ENCODE measurements around the gene ANKRA2.

Gene ANKRA2

DNA sequence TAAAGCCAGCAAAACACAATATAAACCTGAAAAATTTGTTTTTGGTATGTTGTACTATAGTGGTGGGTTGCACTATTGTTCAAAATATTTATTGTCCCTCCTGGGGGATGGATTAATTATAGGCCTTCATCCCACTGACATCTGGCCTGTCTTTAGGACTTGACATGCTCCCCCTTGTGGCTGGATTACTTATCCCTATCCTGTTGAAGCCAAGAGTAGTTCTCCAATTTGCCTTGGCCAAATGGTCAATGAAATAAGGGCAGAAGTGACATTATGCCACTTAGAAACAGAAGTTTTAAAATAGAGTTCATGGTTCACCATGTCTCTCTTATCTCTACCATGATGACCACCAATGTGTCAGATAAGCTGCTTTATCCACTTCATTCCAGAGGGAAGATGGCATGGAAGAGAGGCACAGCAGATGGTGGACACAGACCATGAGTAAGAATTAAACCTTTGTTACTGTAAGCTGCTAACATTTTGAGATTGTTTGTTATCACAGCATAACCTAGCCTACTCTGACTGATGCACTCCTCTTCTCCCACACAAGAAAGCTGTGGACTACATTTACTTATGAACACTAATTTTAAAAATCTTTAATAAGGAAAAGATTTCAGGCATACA, 31.4 kb upstream of the ANKRA2 start:
- Histone ChIP-seq H3K36me3 (ENCODE audit: control insufficient read depth in 1 of 2, insufficient read depth in 2 of 2, low read length in 2 of 2) (no peaks in the 10 kb centered on the region), H3K27me3 (ENCODE audit: insufficient read depth, low read length) (no peaks in the 10 kb centered on the region), H4K91ac (ENCODE audit: low read depth, low read length) (no peak overlapping the region), H3K9me3 (ENCODE audit: insufficient read depth, low read depth, low read length) (no peaks in the 10 kb centered on the region), H3K9ac (ENCODE audit: low read length) (no peak overlapping the region), H3K79me1 (ENCODE audit: low read length) (no peaks in the 10 kb centered on the region), H3K18ac (ENCODE audit: low read length) (no peak overlapping the region), H3K79me2 (ENCODE audit: control insufficient read depth, insufficient read depth, low read length, poor library complexity) (no peaks in the 10 kb centered on the region), H4K8ac (ENCODE audit: low read depth, low read length) (no peak overlapping the region), H2AK5ac (ENCODE audit: low read length) (no peak overlapping the region), H2BK12ac (ENCODE audit: low read length) (no peak overlapping the region), H2BK120ac (ENCODE audit: insufficient read depth, low read length, poor library complexity) (no peak overlapping the region), H3K4me2 (ENCODE audit: low read length) (no peak overlapping the region), H2AFZ (ENCODE audit: insufficient read depth, low read length, poor library complexity) (no peak overlapping the region), H4K12ac (ENCODE audit: low read depth, low read length) (no peak overlapping the region), H3K4me1 (ENCODE audit: control insufficient read depth in 1 of 2, insufficient read depth in 2 of 2, low read length in 2 of 2) (no peaks in the 10 kb centered on the region), H3K4me3 (ENCODE audit: low read depth, low read length) (no peak overlapping the region), H3K27ac (ENCODE audit: low read depth, low read length) (no peak overlapping the region), H2BK5ac (ENCODE audit: low read depth, low read length, poor library complexity) (no peak overlapping the region), H3K14ac (ENCODE audit: low read length) (no peak overlapping the region), H3K23ac (ENCODE audit: low read length) (no peak overlapping the region), H3K4ac (ENCODE audit: low read depth, low read length) (no peak overlapping the region)
- DNase-seq, result peak in 1 of 2 donors; percentile 62

DNA sequence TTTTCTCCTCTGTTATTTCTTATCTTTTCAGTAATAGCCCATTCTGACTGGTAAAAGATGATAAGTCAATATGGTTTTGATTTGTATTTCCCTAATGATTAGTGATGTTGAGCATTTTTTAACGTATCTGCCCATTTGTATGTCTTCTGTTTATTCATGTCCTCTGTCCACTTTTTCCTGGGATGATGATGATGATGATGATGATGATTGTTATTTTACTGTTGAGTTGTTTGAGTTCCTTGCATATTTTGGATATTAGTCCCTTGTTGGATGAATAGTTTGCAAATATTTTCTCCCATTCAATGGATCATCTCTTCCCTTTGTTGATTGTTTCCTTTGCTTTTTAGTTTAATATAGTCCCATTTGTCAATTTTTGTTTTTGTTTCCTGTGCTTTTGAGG, 27.1 kb upstream of the ANKRA2 start:
- no peak overlapping the region for H2BK120ac ChIP-seq (ENCODE audit: insufficient read depth, low read length, poor library complexity)
- no CpG with 5 or more reads among the region's 1 CpG for WGBS (ENCODE audit: extremely low coverage, insufficient coverage, insufficient read length)

DNA sequence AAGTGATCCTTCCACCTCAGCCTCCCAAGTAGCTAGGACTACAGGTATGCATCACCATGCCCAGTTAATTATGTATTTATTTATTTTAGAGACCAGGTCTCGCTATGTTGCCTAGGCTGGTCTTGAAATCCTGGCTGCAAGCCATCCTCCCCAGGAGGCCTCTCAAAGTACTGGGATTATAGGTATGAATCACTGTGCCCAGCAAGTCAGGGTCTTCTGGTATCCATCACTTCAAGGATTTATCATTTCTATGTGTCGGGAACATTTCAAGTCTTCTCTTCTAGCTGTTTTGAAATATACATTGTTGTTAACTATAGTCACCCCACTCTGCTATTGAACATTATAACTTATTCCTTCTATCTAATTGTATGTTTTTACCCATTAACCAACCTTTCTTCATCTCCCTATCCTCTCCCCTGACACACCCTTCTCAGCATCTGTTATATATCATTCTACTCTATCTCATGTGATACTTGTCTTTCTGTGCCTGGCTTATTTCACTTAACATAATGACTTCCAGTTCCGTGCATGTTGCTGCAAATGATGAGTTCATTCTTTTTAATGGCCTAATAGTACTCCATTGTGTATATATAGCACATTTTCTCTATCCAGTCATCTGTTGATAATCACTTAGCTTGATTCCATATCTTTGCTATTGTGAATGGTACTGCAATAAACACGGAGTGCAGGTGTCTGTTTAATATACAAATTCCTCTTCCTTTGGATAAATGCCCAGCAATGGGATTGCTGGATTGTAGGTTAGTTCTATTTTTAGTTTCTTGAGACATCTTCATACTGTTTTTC, 26.5 kb upstream of the ANKRA2 start:
- no peak overlapping the region for H3K9ac ChIP-seq (ENCODE audit: low read length)
- no peak overlapping the region for H3K4me3 ChIP-seq (ENCODE audit: low read depth, low read length)
- no peak overlapping the region for H2BK120ac ChIP-seq (ENCODE audit: insufficient read depth, low read length, poor library complexity)
- H3K9me3 ChIP-seq (ENCODE audit: insufficient read depth, low read depth, low read length), result no peaks in the 10 kb centered on the region
- no peak overlapping the region for H3K4me2 ChIP-seq (ENCODE audit: low read length)
- H3K27ac ChIP-seq (ENCODE audit: low read depth, low read length), result no peak overlapping the region
- no peaks in the 10 kb centered on the region for H3K4me1 ChIP-seq (ENCODE audit: control insufficient read depth in 1 of 2, insufficient read depth in 2 of 2, low read length in 2 of 2)
- H4K8ac ChIP-seq (ENCODE audit: low read depth, low read length), result no peak overlapping the region
- H3K79me2 ChIP-seq (ENCODE audit: control insufficient read depth, insufficient read depth, low read length, poor library complexity), result no peaks in the 10 kb centered on the region
- no peak overlapping the region for H4K12ac ChIP-seq (ENCODE audit: low read depth, low read length)
- H3K14ac ChIP-seq (ENCODE audit: low read length), result no peak overlapping the region
- no peak overlapping the region for H4K91ac ChIP-seq (ENCODE audit: low read depth, low read length)
- WGBS (ENCODE audit: extremely low coverage, insufficient coverage, insufficient read length), result no CpG with 5 or more reads among the region's 4 CpGs
- no peak overlapping the region for H3K4ac ChIP-seq (ENCODE audit: low read depth, low read length)
- H3K27me3 ChIP-seq (ENCODE audit: insufficient read depth, low read length), result no peaks in the 10 kb centered on the region
- no peaks in the 10 kb centered on the region for H3K36me3 ChIP-seq (ENCODE audit: control insufficient read depth in 1 of 2, insufficient read depth in 2 of 2, low read length in 2 of 2)
- H3K23ac ChIP-seq (ENCODE audit: low read length), result no peak overlapping the region
- H3K79me1 ChIP-seq (ENCODE audit: low read length), result no peaks in the 10 kb centered on the region
- no peak overlapping the region for H2BK5ac ChIP-seq (ENCODE audit: low read depth, low read length, poor library complexity)
- no peak overlapping the region for H2BK12ac ChIP-seq (ENCODE audit: low read length)
- DNase-seq, result no peak
- no peak overlapping the region for H3K18ac ChIP-seq (ENCODE audit: low read length)
- H2AFZ ChIP-seq (ENCODE audit: insufficient read depth, low read length, poor library complexity), result no peak overlapping the region
- H2AK5ac ChIP-seq (ENCODE audit: low read length), result no peak overlapping the region

More for the DNA sequence above, 27.1 kb upstream of the ANKRA2 start:
- Histone ChIP-seq H2AFZ (ENCODE audit: insufficient read depth, low read length, poor library complexity) (no peak overlapping the region), H3K14ac (ENCODE audit: low read length) (no peak overlapping the region), H4K91ac (ENCODE audit: low read depth, low read length) (no peak overlapping the region), H3K36me3 (ENCODE audit: control insufficient read depth in 1 of 2, insufficient read depth in 2 of 2, low read length in 2 of 2) (no peaks in the 10 kb centered on the region), H3K79me1 (ENCODE audit: low read length) (no peaks in the 10 kb centered on the region), H2AK5ac (ENCODE audit: low read length) (no peak overlapping the region), H2BK5ac (ENCODE audit: low read depth, low read length, poor library complexity) (no peak overlapping the region), H3K9me3 (ENCODE audit: insufficient read depth, low read depth, low read length) (no peaks in the 10 kb centered on the region), H3K79me2 (ENCODE audit: control insufficient read depth, insufficient read depth, low read length, poor library complexity) (no peaks in the 10 kb centered on the region), H3K4me2 (ENCODE audit: low read length) (no peak overlapping the region), H3K27ac (ENCODE audit: low read depth, low read length) (no peak overlapping the region), H3K4ac (ENCODE audit: low read depth, low read length) (no peak overlapping the region), H3K4me1 (ENCODE audit: control insufficient read depth in 1 of 2, insufficient read depth in 2 of 2, low read length in 2 of 2) (no peaks in the 10 kb centered on the region), H4K12ac (ENCODE audit: low read depth, low read length) (no peak overlapping the region), H3K23ac (ENCODE audit: low read length) (no peak overlapping the region), H3K27me3 (ENCODE audit: insufficient read depth, low read length) (no peaks in the 10 kb centered on the region), H4K8ac (ENCODE audit: low read depth, low read length) (no peak overlapping the region), H3K4me3 (ENCODE audit: low read depth, low read length) (no peak overlapping the region), H3K18ac (ENCODE audit: low read length) (no peak overlapping the region), H2BK12ac (ENCODE audit: low read length) (no peak overlapping the region), H3K9ac (ENCODE audit: low read length) (no peak overlapping the region)
- DNase-seq, result no peak

DNA sequence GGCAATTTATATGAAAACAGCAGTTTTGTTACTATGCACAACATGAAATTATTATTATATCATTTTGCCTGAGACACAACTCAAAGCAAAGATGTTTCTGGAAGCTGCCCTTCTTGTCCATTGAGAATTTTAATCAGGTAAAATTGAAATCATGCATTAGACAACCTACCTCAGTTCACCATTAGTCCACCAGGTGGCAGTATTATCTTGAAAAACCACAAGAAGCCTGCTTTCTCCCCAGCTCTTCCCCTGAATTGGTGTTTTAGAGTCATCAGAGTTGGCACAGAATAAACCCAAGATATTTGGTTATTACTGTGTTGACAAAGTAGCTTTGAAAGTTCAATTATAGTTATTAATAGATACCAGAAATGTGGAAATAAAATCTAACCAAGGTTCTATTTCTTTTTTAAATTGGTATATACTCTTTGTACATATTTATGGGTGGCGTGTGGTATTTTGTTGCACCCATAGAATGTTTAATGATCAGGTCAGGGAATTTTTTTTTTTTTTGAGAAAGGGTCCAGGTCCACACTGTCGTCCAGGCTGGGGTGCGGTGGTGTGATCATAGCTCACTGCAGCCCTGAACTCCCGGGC, 25.8 kb upstream of the ANKRA2 start:
- Histone ChIP-seq H3K18ac (ENCODE audit: low read length) (no peak overlapping the region), H3K4ac (ENCODE audit: low read depth, low read length) (no peak overlapping the region), H2AK5ac (ENCODE audit: low read length) (no peak overlapping the region), H2BK12ac (ENCODE audit: low read length) (no peak overlapping the region), H3K4me1 (ENCODE audit: control insufficient read depth in 1 of 2, insufficient read depth in 2 of 2, low read length in 2 of 2) (no peaks in the 10 kb centered on the region), H3K14ac (ENCODE audit: low read length) (no peak overlapping the region), H3K9ac (ENCODE audit: low read length) (no peak overlapping the region), H3K9me3 (ENCODE audit: insufficient read depth, low read depth, low read length) (no peaks in the 10 kb centered on the region), H3K79me1 (ENCODE audit: low read length) (no peaks in the 10 kb centered on the region), H2BK5ac (ENCODE audit: low read depth, low read length, poor library complexity) (no peak overlapping the region), H4K91ac (ENCODE audit: low read depth, low read length) (no peak overlapping the region), H4K12ac (ENCODE audit: low read depth, low read length) (no peak overlapping the region), H2BK120ac (ENCODE audit: insufficient read depth, low read length, poor library complexity) (no peak overlapping the region), H3K27ac (ENCODE audit: low read depth, low read length) (no peak overlapping the region), H3K27me3 (ENCODE audit: insufficient read depth, low read length) (no peaks in the 10 kb centered on the region), H3K4me2 (ENCODE audit: low read length) (no peak overlapping the region), H3K36me3 (ENCODE audit: control insufficient read depth in 1 of 2, insufficient read depth in 2 of 2, low read length in 2 of 2) (no peaks in the 10 kb centered on the region), H3K4me3 (ENCODE audit: low read depth, low read length) (no peak overlapping the region), H4K8ac (ENCODE audit: low read depth, low read length) (no peak overlapping the region), H2AFZ (ENCODE audit: insufficient read depth, low read length, poor library complexity) (no peak overlapping the region), H3K23ac (ENCODE audit: low read length) (no peak overlapping the region), H3K79me2 (ENCODE audit: control insufficient read depth, insufficient read depth, low read length, poor library complexity) (no peaks in the 10 kb centered on the region)
- peak; percentile 60 to 93 for DNase-seq
- no CpG with 5 or more reads among the region's 4 CpGs for WGBS (ENCODE audit: extremely low coverage, insufficient coverage, insufficient read length)

All from trophoblast cell (in vitro differentiated cells and primary cell).